Fibroblast of the aortic adventitia (primary cell): Measurements from ENCODE around the gene TPGS2. TPM values are rescaled to one million over a fixed set of nuclear protein-coding genes. Genes with fewer than 3 reads are reported as not detected.

Source experiments
- DNase-seq: peaks from one replicate; pipeline ENCODE4 v3.0.0-alpha.2; 2010; ENCODE audit warnings: low read depth
- H3K4me3 ChIP-seq: 2 replicates; pipeline ENCODE4 v1.5.1; 2011; ENCODE audit warnings: low read depth, mild to moderate bottlenecking, control low read depth, low read length, moderate library complexity
- total RNA-seq: library from RNA; depleted of rRNA; stranded (reverse); fragments of >200 nt; gene quantifications from 2 replicates; pipeline ENCODE4 v1.2.3, GENCODE V29; 2012; ENCODE audit warnings: low replicate concordance
- TF ChIP-seq, protein P1 (sequence below): IDR thresholded peaks from 2 replicates; pipeline ENCODE4 v1.5.1; 2011; ENCODE audit warnings: mild to moderate bottlenecking, low read length, control low read depth, inconsistent platforms; ENCODE audit not compliant: insufficient read depth

The TPGS2 gene
- total RNA-seq, 1 donor, result 115 TPM

GRCh38 chr18:36783792-36784191 lies 45.0 kb downstream of the TPGS2 start:
- DNase-seq, result no peak
- no peak overlapping the region for H3K4me3 ChIP-seq
- TF ChIP-seq, protein P1, sequence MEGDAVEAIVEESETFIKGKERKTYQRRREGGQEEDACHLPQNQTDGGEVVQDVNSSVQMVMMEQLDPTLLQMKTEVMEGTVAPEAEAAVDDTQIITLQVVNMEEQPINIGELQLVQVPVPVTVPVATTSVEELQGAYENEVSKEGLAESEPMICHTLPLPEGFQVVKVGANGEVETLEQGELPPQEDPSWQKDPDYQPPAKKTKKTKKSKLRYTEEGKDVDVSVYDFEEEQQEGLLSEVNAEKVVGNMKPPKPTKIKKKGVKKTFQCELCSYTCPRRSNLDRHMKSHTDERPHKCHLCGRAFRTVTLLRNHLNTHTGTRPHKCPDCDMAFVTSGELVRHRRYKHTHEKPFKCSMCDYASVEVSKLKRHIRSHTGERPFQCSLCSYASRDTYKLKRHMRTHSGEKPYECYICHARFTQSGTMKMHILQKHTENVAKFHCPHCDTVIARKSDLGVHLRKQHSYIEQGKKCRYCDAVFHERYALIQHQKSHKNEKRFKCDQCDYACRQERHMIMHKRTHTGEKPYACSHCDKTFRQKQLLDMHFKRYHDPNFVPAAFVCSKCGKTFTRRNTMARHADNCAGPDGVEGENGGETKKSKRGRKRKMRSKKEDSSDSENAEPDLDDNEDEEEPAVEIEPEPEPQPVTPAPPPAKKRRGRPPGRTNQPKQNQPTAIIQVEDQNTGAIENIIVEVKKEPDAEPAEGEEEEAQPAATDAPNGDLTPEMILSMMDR, result no peak

- H3K4me3 ChIP-seq, result no peak overlapping the region
- TF ChIP-seq, protein P1, result no peak
These were observed 46.1 kb downstream of the TPGS2 start for GRCh38 chr18:36782710-36783109.

DNA sequence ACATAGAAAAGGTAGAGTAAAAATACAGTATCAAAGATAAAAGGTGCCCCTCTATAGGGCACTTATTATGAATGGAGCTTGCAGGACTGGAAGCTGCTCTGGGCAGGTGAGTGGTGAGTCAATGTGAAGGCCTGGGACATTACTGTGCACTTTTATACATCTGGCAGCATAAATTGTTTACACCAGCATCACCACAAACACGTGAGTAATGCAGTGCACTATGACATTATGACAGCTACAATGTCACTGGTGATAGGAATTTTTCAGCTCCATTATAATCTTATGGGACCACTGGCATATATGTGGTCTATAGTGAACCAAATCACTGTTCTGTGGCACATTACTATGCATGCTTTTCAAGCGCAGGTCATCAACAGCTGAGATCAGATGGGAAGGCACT lies 48.1 kb downstream of the TPGS2 start:
- no peak for DNase-seq
- H3K4me3 ChIP-seq, result no peak overlapping the region
- TF ChIP-seq, protein P1, result no peak

More at GRCh38 chr18:36782710-36783109, 46.1 kb downstream of the TPGS2 start:
- no peak for DNase-seq

DNA sequence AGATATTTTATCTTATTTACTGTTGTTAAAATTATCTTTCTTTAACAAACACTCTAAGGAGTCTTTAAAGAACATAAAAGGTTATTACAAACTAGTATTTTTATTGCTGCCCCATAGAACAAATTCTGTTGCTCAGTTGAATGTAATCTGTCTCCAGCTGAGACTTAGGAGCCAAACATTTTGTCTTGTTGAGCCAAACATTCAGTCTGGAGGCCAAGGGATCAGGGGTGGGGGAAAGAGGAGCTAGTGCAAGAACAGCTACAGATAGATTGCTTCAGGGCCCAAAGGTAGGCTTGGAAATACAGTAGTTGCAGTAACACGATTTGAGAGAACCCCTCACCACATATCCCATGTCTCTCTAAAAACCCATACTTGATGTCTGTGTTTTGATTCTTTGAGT lies 51.2 kb downstream of the TPGS2 start:
- H3K4me3 ChIP-seq, result no peak overlapping the region
- TF ChIP-seq, protein P1, result no peak
- DNase-seq, result peak; percentile 11

DNA sequence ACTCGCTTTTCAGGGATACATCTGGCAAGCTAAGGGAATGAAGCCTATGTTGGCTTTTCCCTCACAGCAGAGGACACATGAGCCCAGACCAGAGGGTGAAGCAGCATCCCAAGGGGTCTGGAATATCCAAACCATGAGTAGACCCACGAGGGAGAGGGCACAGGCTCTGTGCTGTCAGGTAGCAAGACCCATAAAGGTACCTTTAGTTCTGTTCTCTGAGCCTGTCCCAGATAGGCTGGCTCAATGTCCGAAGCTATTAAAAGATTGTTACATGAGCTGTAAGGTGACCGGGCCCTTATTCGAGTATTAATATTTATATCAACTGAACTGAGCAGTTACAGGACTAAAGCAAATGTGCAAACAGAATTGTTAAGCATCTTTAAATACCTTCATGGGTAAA lies 52.2 kb downstream of the TPGS2 start:
- DNase-seq, result no peak
- no peak overlapping the region for H3K4me3 ChIP-seq
- TF ChIP-seq, protein P1, result no peak

DNA sequence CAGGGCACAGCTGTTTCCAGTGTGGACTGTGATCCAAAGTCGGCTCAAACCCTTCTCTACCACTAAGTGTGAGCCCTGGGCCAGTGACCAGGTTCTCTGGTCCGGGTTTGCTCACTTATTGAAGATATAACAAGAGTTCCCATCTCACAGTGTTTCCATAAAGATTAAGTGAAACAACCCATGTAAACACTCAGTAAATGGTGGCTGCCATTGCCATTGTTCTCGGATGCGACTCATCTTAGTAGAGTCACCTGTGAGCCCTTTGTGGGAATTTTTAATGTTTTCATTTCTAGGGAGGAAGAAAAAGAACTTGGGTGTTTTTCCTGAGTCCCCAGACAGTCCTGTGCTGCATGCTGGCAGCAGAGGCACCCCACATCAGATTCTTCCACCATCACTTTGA lies 53.4 kb downstream of the TPGS2 start:
- peak; percentile 21 for DNase-seq
- H3K4me3 ChIP-seq, result no peak overlapping the region
- TF ChIP-seq, protein P1, result no peak

GRCh38 chr18:36772241-36772723 lies 56.5 kb downstream of the TPGS2 start:
- no peak overlapping the region for H3K4me3 ChIP-seq
- DNase-seq, result no peak
- TF ChIP-seq, protein P1, result no peak
